ENCODE results near the gene UGT1A6. TPM values are rescaled to one million over a fixed set of nuclear protein-coding genes. Genes with fewer than 3 reads are reported as not detected.

The UGT1A6 gene
- total and polyA plus RNA-seq, 2 donors (not counting 1 experiment from before 2014, with no cell fraction given): not detected

- H2AFZ ChIP-seq (ENCODE audit: low read length): no peak overlapping the region
- no peaks in the 10 kb centered on the region for H4K20me1 ChIP-seq (ENCODE audit: control insufficient read depth, extremely low read depth, insufficient read depth, low read length)
- no peak for DNase-seq (ENCODE audit: low read depth in 2 of 2)
- no peaks in the 10 kb centered on the region for H3K4me1 ChIP-seq (ENCODE audit: control insufficient read depth, extremely low read depth, insufficient read depth, low read length)
- no peak overlapping the region for H3K4me3 ChIP-seq (replicated peaks in 1 of 4; ENCODE audit: control extremely low read depth in 1 of 4, insufficient read depth in 1 of 4, low read depth in 3 of 4, low read length in 4 of 4)
- no peaks in the 10 kb centered on the region for H3K27me3 ChIP-seq (ENCODE audit: control insufficient read depth, insufficient read depth, low read length)
- H3K27ac ChIP-seq (ENCODE audit: insufficient read depth, low read length): no peak overlapping the region
- no peaks in the 10 kb centered on the region for H3K36me3 ChIP-seq (ENCODE audit: control insufficient read depth, insufficient read depth, low read length)
- H3K4me2 ChIP-seq (ENCODE audit: extremely low read depth, insufficient read depth, low read length): no peak overlapping the region
- H3K9ac ChIP-seq (ENCODE audit: insufficient read depth, low read length): no peak overlapping the region
- no peaks in the 10 kb centered on the region for H3K9me3 ChIP-seq (ENCODE audit: control insufficient read depth, insufficient read depth, low read depth, low read length)
- no peaks in the 10 kb centered on the region for H3K79me2 ChIP-seq (ENCODE audit: control insufficient read depth, insufficient read depth, low read length)
- TF ChIP-seq EZH2 (IDR thresholded peaks at IDR 0.05; ENCODE audit: low read length, missing control alignments) (no peak), CTCF (conservative IDR thresholded peaks at IDR 0.05 in 1 of 2, IDR thresholded peaks at IDR 0.05 in 1 of 2; ENCODE audit: low read depth in 1 of 2, low read length in 2 of 2) (no peak)
These were observed 3.7 kb upstream of the UGT1A6 start for GRCh38 chr2:233689031-233689430.

- H4K20me1 ChIP-seq (ENCODE audit: control insufficient read depth, extremely low read depth, insufficient read depth, low read length): no peaks in the 10 kb centered on the region
- no peaks in the 10 kb centered on the region for H3K36me3 ChIP-seq (ENCODE audit: control insufficient read depth, insufficient read depth, low read length)
- H3K27me3 ChIP-seq (ENCODE audit: control insufficient read depth, insufficient read depth, low read length): no peaks in the 10 kb centered on the region
- no peak overlapping the region for H2AFZ ChIP-seq (ENCODE audit: low read length)
- H3K9ac ChIP-seq (ENCODE audit: insufficient read depth, low read length): no peak overlapping the region
- no peaks in the 10 kb centered on the region for H3K9me3 ChIP-seq (ENCODE audit: control insufficient read depth, insufficient read depth, low read depth, low read length)
- H3K79me2 ChIP-seq (ENCODE audit: control insufficient read depth, insufficient read depth, low read length): no peaks in the 10 kb centered on the region
- H3K4me2 ChIP-seq (ENCODE audit: extremely low read depth, insufficient read depth, low read length): no peak overlapping the region
- no peak overlapping the region for H3K27ac ChIP-seq (ENCODE audit: insufficient read depth, low read length)
- DNase-seq (ENCODE audit: low read depth in 2 of 2): no peak
- H3K4me1 ChIP-seq (ENCODE audit: control insufficient read depth, extremely low read depth, insufficient read depth, low read length): no peaks in the 10 kb centered on the region
- no peak overlapping the region for H3K4me3 ChIP-seq (replicated peaks in 1 of 4; ENCODE audit: control extremely low read depth in 1 of 4, insufficient read depth in 1 of 4, low read depth in 3 of 4, low read length in 4 of 4)
- TF ChIP-seq EZH2 (IDR thresholded peaks at IDR 0.05; ENCODE audit: low read length, missing control alignments) (no peak), CTCF (conservative IDR thresholded peaks at IDR 0.05 in 1 of 2, IDR thresholded peaks at IDR 0.05 in 1 of 2; ENCODE audit: low read depth in 1 of 2, low read length in 2 of 2) (no peak)
These were observed 3.2 kb upstream of the UGT1A6 start for GRCh38 chr2:233689501-233689900.

- Histone ChIP-seq H3K36me3 (ENCODE audit: control insufficient read depth, insufficient read depth, low read length) (no peaks in the 10 kb centered on the region), H3K4me1 (ENCODE audit: control insufficient read depth, extremely low read depth, insufficient read depth, low read length) (no peaks in the 10 kb centered on the region), H3K4me3 (replicated peaks in 1 of 4; ENCODE audit: control extremely low read depth in 1 of 4, insufficient read depth in 1 of 4, low read depth in 3 of 4, low read length in 4 of 4) (no peak overlapping the region), H3K27ac (ENCODE audit: insufficient read depth, low read length) (no peak overlapping the region), H2AFZ (ENCODE audit: low read length) (no peak overlapping the region), H3K79me2 (ENCODE audit: control insufficient read depth, insufficient read depth, low read length) (no peaks in the 10 kb centered on the region), H3K9ac (ENCODE audit: insufficient read depth, low read length) (no peak overlapping the region), H3K27me3 (ENCODE audit: control insufficient read depth, insufficient read depth, low read length) (no peaks in the 10 kb centered on the region), H3K9me3 (ENCODE audit: control insufficient read depth, insufficient read depth, low read depth, low read length) (no peaks in the 10 kb centered on the region), H3K4me2 (ENCODE audit: extremely low read depth, insufficient read depth, low read length) (no peak overlapping the region), H4K20me1 (ENCODE audit: control insufficient read depth, extremely low read depth, insufficient read depth, low read length) (no peaks in the 10 kb centered on the region)
- TF ChIP-seq CTCF (conservative IDR thresholded peaks at IDR 0.05 in 1 of 2, IDR thresholded peaks at IDR 0.05 in 1 of 2; ENCODE audit: low read depth in 1 of 2, low read length in 2 of 2): no peak
- no peak for TF ChIP-seq EZH2 (IDR thresholded peaks at IDR 0.05; ENCODE audit: low read length, missing control alignments)
- peak in 1 of 2 donors; percentile 30 for DNase-seq (ENCODE audit: low read depth in 2 of 2)
These were observed 2.2 kb upstream of the UGT1A6 start for GRCh38 chr2:233690444-233690843.

Measured in fibroblast of lung (primary cell).